Sciatic nerve (tissue), 2 donors: ENCODE results near the gene BTBD16. TPM values are rescaled to one million over a fixed set of nuclear protein-coding genes. Genes with fewer than 3 reads are reported as not detected.

Source experiments
- ATAC-seq: fragments of 200-7000 bp; cut with Tn5 transposase; one replicate; pipeline ENCODE4 v1.9.1; 2020; ENCODE audit warnings: mild to moderate bottlenecking, moderate library complexity
- DNase-seq: peaks from one replicate; pipeline ENCODE4 v3.0.0-alpha.2; 2020; ENCODE audit warnings: low spot score
- intact Hi-C: fragments of 100-400 bp; cut with DNase I; formaldehyde crosslinking; loops from one replicate; pipeline ENCODE4 v1.14.2; 2022
- total RNA-seq: library from RNA; stranded (reverse); fragmentation: NEBNext Ultra II Directional; extraction: Animal tissue kit (Norgen Biotek cat#: 25700); gene quantifications from one replicate; pipeline ENCODE4 v1.2.1, GENCODE V29; 2021
- donor health status: DM: no; HTN: no; CAD: no.
- donor health status: DM: no; HTN: no; CAD: no.

Gene BTBD16
- total RNA-seq, 1 donor from 2014 or later = 0.89 TPM

DNA sequence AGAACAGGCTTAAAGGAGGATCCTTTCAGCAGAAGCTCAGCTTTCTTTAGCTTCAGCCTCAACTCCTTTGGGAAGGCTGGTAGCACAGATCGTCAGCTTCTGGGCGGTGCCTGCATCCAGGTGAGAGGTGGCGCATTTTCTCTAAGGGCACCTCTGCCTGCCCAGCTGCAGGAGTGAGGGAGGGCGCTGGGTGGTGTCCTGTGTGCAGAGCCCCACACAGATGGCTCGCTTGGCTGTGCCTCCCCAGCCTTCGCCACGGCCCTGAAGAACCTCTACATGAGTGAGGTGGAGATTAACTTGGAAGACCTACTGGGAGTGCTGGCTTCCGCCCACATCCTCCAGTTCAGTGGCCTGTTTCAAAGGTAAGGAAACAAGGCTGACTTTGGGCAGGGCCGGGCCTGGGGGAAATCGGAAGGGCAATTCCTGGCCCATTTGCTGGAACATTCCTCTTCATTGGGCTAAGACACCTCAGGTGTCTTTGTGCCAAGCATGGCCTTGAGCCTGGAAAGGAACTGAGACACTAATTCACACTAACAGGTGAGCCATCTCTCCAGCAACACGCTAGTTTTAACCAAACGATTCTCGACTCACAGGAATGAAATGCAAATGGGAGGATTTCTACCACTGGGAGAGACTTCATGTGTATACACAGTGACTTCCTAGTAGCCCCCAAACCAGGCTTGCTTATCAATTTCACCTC is 19.9 kb downstream of the BTBD16 start:
- no peak for ATAC-seq
- intact Hi-C loops = loop anchor here (10.0 kb wide), 1 partner anchor 274 kb away; the partner anchor contains the start of gene DMBT1
- no peak for DNase-seq

DNA sequence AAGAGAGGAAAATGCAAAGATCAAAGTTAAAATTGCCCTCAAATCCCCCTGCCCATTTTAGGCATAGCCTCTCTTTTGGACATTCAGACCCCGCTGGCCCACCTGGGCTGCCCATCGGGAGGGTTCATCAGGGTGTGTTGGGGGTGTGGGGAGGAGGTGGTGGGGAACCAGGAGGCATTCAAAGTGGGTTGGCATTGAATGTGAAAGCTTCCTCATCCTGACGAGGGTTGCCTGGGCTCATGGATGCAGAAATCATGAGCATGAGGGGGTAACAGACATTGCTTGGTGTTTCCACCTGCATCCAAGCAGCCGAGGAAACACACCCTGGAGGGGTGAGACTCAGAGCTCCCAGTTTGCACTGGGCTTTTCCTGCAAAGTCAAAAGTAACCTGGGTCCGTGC is 20.6 kb downstream of the BTBD16 start:
- DNase-seq = no peak
- intact Hi-C loops = loop anchor here (10.0 kb wide), 1 partner anchor 273 kb away; the partner anchor contains the start of gene DMBT1
- ATAC-seq = no peak

DNA sequence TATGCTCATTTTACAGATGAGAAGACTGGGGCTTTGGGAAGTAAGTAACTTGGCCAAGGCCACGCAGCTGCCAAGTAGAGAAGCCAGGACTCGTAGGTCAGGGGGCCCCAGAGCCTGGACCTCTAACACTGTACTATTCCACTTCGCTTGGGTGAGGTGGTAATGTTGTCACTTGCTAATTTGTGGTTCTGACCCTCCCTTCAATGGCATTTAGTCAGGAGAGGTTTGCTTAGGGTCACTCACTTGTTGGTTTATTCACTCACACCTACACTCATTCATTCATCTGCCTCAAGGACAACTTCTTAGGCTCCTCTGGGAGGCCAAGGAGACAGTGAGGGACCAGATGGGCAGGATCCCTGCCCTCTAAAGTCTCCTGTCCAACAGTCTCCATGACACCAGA is 21.3 kb downstream of the BTBD16 start:
- intact Hi-C loops = loop anchor here (10.0 kb wide), 1 partner anchor 272 kb away; the partner anchor contains the start of gene DMBT1
- no peak for DNase-seq
- no peak for ATAC-seq

DNA sequence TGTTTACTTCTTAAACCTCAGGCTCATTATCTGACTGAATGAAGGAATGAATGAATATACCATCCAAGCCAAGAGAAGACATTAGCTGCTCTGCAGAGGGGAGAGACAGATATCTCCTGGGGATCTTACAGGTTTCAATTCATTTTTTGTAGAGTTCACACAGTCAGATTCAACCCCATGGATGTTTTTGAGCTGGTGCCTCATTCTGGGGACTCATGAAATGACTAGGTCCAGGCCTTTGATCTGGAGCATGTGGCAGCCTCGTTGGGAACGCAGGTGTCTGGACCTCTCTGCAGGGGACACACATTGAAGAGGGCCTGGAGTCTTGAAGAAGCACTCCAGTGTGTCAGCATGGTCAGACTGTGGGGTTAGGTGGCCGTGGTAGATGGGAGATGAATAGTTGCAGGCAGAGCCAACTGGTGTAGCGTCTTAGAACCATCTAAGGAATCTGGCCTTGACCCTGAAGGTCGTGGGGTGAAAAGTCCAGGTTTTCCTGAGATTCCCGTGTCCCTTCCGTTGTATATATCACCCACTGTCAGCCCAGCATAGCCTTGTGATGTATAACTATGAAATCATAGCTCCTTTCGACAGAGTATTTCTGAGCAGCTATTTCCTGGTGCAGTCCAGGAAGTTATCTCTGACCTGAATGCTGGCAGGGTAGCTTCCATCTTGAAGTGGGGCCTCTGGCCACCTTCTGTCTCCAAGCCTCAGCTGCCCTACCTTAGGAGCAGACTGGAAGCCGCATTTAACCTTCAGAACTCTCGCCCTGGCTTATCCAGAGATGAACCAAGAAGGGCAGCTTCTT is 22.3 kb downstream of the BTBD16 start:
- ATAC-seq = no peak
- no peak for DNase-seq
- intact Hi-C loops = loop anchor here (10.0 kb wide), 1 partner anchor 271 kb away; the partner anchor contains the start of gene DMBT1

DNA sequence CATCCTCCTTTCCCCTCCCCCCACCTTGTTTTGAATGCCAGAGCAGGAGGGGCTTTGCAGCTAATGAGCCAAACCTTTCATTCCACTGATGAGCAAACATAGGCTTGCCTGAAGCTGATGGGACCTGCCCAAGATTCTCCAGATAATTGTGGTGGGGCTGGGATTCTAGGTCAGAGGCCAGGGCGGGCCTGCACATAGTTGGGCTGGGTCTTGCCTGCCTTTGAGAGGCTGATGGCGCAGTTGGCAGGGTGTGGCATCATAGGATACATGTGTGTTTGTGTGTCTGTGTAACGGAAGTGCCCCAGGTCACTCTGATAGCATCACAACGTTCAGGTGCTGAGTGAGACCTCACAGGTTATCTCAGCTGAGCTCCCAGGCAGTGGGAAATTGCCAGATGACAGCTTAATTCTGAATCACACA is 22.9 kb downstream of the BTBD16 start:
- intact Hi-C loops = loop anchor here (10.0 kb wide), 1 partner anchor 271 kb away; the partner anchor contains the start of gene DMBT1

DNA sequence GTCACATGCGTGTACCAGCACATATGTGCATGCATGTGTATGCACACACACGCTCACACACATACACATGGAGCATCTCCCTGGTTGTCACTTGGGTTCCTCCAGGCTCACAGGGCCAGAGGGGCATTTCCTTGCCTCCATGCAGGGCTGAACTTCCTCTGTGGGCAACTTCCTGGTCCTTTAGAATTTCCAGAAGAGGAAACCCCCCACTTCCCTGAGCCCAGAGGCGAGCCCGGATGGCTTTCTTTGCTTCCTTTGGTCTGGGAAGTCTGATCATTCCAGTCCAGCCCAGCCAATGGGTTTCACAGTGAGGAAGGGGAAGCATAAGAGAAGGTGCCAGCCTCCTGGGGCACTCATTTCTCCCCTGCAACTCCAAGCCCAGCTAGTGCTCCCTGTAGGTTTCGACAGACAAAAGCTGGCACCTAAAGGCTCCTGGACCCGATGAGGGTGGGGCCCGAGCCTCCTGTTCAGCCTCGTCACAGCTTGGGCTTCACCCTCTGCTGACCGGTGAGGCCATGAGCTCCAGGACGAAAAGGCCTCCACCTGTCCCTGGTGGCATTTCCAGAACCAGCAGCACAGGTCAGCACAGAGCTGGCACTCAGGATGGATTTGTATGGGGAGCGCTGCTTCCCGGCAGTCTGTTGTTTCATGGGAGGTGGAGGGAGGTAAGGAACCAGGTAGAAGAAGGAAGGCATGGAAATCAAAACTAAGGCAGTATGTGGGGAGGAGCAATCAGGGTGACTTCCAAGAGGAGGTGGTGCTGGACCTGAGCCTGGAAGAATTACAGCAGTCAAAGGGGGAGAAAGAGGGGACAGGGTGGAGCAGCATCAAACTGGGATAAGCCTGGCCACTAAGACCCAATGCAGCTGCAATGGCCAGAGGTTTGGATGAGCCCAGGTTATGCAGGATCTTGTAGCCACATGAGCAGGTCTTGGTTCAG is 23.7 kb downstream of the BTBD16 start:
- intact Hi-C loops = loop anchor here (5.0 to 10.0 kb wide), 2 partner anchors 143 to 270 kb away; partner anchors contain the start of gene DMBT1
- DNase-seq (no peak), ATAC-seq (no peak)

More for the DNA sequence above, 22.9 kb downstream of the BTBD16 start:
- DNase-seq (no peak), ATAC-seq (peak; percentile 59)

DNA sequence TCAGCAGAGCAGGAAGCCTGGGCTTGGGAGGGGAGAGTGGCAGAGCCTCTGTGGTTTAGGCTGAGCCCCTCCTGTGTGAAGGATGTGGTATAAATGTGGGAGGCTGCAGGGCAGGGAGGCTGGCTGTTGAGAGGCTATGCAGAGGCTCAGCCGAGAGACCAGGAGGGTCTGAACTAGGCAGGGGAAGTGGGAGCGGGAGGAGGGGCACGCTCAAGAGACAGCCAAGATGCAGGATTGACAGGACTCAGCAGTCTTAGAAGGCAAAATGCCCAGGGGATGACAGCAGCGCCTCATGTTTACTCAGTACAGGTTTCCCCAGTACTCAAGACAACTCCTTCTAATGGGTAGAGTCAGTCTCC is 24.3 kb downstream of the BTBD16 start:
- intact Hi-C loops = loop anchor here (5.0 to 10.0 kb wide), 2 partner anchors 142 to 269 kb away; partner anchors contain the start of gene DMBT1
- DNase-seq = no peak
- ATAC-seq = no peak

DNA sequence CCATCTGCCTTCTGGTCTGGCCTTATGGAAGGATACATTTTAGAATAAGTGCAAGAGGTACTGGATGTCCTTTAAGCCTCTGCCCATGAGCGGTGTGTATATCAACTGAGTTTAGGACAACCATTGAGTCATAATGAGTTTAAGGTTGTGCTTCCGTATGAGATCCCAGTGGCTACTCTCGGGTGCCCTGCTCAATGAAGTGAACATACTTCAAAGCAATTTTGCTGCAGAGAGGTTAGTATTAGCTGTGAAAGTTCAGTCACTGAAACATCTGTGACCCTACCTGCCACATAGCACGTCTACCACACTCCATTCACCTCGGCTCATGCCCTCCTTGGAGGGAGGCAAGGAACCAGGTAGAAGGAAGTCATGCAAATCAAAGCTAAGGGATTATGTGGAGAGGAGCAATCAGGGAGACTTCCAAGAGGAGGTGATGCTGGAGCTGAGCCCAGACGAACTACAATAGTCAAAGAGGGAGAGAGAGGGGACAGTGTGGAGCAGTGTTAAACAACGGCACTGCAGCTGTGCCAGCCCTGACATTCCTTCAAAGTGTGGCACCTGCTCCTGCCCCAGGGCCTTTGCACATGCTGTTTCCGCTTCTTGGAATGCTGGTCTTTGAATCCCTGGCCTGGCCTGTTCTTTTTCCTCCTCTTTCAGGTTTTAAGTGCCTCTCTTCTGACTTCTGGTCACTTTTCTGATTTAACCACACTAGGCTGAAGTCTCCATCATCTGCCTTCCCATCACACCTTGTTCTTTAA is 25.4 kb downstream of the BTBD16 start:
- no peak for ATAC-seq
- DNase-seq = no peak
- intact Hi-C loops = loop anchor here (5.0 to 10.0 kb wide), 2 partner anchors 141 to 268 kb away; partner anchors contain the start of gene DMBT1

DNA sequence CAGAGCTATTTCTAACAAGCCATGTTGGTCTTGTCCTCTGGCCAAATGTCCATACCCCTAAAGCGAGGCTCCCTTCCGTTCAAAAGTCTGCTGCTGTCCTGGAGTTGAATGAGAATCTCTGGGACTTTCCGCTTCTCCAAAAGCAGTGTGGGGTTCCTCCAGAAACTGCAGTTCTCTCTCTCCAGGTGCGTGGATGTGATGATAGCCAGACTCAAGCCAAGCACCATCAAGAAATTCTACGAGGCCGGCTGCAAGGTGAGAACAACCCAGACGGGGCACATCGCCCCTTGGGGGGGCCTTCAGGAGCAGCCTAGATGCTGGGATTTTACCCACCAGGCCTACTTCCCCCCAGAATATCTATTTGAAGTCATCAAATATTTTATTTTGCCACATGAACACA is 26.5 kb downstream of the BTBD16 start:
- DNase-seq (no peak), ATAC-seq (no peak)
- intact Hi-C loops = loop anchor here (5.0 to 10.0 kb wide), 2 partner anchors 140 to 267 kb away; partner anchors contain the start of gene DMBT1

DNA sequence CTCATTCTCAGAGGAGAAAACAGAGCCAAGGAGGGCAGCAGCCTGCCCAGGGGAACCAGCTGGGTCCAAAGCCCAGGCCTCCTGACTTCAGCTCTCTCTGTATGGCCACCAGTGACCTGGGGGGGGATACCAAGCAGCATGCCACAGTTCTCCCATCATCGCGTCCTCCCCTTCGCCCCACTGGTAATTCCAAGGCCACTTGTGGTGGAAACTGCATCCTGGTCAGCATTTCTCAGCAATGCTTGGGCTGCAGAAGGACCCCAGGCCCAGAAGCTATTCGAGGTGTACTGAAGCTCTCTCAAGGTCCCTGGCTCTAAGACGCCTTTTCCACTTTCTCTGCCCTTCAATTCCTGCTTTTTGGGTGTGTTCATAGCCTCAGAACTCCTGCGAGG is 27.1 kb downstream of the BTBD16 start:
- no peak for ATAC-seq
- DNase-seq = no peak
- intact Hi-C loops = loop anchor here (5.0 to 10.0 kb wide), 2 partner anchors 139 to 267 kb away; partner anchors contain the start of gene DMBT1

DNA sequence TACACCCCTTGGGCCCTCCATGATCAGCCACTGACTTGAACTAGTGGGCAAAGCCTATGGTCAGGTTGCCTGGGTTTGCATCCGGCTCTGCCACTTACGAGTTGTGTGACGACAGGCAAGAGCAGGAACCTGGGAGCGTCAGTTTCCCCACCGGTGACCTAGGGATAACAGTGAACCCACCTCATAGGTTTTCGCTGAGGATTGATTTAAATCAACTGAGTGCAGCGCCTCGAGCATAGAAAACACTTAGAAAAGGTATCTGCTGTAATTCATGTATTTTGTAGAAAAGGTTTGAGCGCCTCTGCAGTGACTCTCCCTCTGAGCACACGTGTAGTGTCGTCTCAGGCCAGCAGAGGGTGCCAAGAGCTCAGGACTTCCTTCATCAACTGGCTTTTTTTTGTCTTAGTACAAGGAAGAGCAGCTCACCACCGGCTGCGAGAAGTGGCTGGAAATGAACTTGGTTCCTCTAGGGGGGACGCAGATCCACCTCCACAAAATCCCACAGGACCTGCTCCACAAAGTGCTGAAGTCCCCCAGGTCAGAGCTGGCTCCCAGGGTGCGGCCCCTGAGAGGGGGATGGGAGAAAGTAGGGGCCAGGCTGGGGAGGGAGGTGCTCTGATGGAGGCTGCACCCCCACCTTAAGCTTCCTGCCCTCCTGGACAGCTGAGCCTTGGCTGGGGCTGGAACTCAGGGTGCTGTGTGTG is 27.7 kb downstream of the BTBD16 start:
- intact Hi-C loops = loop anchor here (5.0 to 10.0 kb wide), 2 partner anchors 139 to 266 kb away; partner anchors contain the start of gene DMBT1
- peak; percentile 85 for ATAC-seq
- peak; percentile 86 for DNase-seq

DNA sequence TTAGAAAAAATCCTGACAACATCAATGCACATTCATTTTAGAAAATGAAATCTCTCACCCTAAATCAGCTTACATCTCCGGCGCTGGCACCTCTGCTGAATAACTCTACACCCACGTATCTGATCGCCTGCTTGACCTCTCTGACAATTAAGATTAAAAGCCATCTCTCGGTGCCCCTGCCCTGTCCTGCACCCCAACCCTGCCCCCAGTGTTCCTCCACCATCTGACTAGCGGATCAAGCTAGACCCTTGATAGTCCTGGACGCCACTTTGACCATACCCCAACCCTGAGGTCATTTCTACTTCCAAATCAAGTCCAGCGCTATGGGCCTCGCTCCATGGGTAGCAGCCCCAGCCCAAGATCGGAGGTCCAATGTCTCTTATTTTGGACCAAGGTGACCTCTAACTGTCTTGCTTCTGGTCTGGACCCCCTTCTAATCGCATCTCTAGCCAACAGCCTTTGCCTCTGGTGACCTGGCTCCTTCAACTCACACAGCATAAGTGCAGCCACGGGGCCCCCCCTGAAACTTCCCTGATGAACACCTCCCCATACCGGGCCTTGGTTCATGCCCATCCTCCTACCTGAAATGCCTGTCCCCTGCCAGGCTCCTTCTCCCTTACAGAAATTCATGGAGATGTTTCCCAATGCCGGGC is 28.5 kb downstream of the BTBD16 start:
- ATAC-seq (no peak), DNase-seq (no peak)
- intact Hi-C loops = loop anchor here (5.0 to 10.0 kb wide), 2 partner anchors 138 to 265 kb away; partner anchors contain the start of gene DMBT1

DNA sequence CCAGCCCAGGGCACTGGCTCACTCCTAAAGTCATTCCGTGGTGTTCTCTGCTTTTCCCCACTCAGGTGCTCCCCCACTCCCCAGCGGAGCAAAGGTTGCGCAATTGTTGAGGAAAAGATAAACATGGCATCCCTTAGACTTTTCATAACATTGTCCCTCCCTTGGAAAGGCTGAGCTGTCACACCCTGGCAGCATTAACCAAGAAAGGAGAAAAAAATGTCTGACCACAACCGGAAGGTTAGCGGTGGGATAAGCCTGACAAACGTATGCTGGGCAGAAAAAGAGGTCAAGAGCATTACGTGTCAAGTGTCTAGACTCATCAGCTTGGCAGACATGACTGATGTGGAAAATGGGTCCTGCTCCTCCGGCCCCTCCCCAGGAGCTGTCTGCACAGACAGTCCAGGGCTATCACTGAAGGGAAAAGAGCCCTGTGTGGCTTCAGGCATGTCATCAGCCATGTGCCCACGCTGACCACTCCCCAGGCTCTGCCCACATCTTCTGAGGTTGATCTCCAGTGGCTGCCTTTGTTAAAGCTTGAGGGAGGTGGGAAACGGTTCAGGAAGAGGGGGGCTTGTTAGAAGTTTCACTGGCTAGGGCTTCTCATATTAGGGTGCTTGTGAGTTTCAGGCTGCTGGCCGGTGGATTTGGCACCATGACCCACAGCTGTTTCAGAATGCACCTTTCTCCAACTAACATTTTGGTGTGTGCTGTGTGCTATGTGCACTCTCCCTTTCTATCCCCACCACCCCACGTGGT is 30.1 kb downstream of the BTBD16 start:
- intact Hi-C loops = no loop called here
- no peak for DNase-seq
- peak; percentile 57 for ATAC-seq

DNA sequence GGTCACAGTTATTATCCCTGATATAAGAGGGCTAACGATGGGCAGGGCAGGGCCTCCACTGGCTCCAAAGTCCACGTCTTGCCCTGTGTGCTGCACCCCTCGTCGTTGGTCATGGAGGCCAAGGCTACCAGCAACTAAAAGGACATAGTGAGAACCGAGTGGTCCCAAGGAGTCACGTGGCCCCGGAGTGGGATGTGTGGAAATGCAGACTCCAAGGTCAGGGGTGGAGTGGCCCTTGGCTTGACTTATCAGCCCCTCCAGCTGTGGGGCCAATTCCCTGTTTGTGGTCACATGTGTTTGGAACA is 30.7 kb downstream of the BTBD16 start:
- ATAC-seq = no peak
- no peak for DNase-seq
- intact Hi-C loops = no loop called here

DNA sequence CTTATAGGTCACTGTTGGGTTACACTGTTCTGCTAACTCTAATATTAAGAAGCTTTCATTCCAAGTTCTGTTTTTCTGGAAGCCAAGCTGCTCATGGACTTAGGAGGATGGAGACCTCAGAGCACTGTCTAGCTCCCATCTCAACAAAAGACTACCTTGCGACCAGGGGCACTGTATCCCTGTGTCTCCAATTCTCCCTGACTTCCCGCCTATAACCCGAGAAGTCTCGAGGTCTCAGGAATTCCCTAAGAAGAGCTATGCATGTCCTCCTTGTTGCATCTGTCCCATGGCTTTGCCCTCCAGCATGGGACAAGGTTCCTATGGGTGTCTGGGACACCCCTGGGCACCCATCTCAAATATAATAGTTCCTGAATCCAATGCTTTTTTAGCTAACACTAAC is 31.2 kb downstream of the BTBD16 start:
- ATAC-seq (no peak), DNase-seq (no peak)
- intact Hi-C loops = no loop called here
